ENCODE data around the gene ZBED6. TPM values are rescaled to one million over a fixed set of nuclear protein-coding genes. Genes with fewer than 3 reads are reported as not detected.
"Not testable (repeated sequence)": the region's sequence is repeated elsewhere in the genome, so short reads cannot be mapped to it uniquely, and the experiment has no call there.

The ZBED6 gene
- total RNA-seq, 1 experiment from 2014 or later: 68.2 TPM

GRCh38 chr1:203826175-203826574 is 30.8 kb downstream of the ZBED6 start:
- DNase-seq (ENCODE audit: unreplicated experiment): no peak
- no peak overlapping the region for H3K27ac Mint-ChIP-seq (ENCODE audit: low read depth, unreplicated experiment)
- CTCF ChIA-PET: interaction anchor here (1.1 kb wide), 1 partner anchor 323 kb away, joined by 3 read pairs; no protein-coding TSS in a partner anchor
- H3K36me3 Mint-ChIP-seq (ENCODE audit: insufficient read depth, unreplicated experiment): peaks cover 100% of the 10 kb centered on the region
- no peak overlapping the region for H3K4me3 Mint-ChIP-seq (ENCODE audit: unreplicated experiment)
- no peaks in the 10 kb centered on the region for H3K9me3 Mint-ChIP-seq (ENCODE audit: unreplicated experiment)
- intact Hi-C loops (cut with micrococcal nuclease): no loop called here
- BruUV-seq (replicated peaks): no TSS peak
- POLR2A ChIA-PET: interaction anchor here (1.6 kb wide), 1 partner anchor 34 kb away, joined by 6 read pairs; no protein-coding TSS in a partner anchor
- peaks cover 7% of the 10 kb centered on the region for H3K4me1 Mint-ChIP-seq (ENCODE audit: insufficient read depth, unreplicated experiment)
- no peaks in the 10 kb centered on the region for H3K27me3 Mint-ChIP-seq (ENCODE audit: insufficient read depth, unreplicated experiment)
- TF ChIP-seq, protein P1, sequence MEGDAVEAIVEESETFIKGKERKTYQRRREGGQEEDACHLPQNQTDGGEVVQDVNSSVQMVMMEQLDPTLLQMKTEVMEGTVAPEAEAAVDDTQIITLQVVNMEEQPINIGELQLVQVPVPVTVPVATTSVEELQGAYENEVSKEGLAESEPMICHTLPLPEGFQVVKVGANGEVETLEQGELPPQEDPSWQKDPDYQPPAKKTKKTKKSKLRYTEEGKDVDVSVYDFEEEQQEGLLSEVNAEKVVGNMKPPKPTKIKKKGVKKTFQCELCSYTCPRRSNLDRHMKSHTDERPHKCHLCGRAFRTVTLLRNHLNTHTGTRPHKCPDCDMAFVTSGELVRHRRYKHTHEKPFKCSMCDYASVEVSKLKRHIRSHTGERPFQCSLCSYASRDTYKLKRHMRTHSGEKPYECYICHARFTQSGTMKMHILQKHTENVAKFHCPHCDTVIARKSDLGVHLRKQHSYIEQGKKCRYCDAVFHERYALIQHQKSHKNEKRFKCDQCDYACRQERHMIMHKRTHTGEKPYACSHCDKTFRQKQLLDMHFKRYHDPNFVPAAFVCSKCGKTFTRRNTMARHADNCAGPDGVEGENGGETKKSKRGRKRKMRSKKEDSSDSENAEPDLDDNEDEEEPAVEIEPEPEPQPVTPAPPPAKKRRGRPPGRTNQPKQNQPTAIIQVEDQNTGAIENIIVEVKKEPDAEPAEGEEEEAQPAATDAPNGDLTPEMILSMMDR (IDR thresholded peaks at IDR 0.05; ENCODE audit: unreplicated experiment): no peak

DNA sequence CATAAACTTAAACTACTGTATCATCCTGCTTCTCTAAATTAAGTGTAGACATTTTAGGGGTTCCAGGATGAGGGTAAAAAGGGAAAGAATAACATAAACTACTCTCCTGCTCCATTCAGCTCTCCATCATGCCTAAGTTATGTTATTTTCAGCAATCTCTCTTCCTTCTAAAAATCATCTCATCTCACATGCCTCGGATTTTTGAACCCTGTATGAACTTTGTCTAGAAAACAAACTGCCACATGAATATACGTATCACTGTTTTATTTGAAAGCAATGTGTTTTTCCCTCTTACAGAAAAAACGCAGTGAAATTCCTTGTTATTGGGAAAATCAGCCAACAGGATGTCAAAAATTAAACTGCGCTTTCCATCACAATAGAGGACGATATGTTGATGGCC is 32.6 kb downstream of the ZBED6 start:
- intact Hi-C loops (cut with micrococcal nuclease): no loop called here
- Mint-ChIP-seq H3K9me3 (ENCODE audit: unreplicated experiment) (no peaks in the 10 kb centered on the region), H3K27ac (ENCODE audit: low read depth, unreplicated experiment) (no peak overlapping the region), H3K27me3 (ENCODE audit: insufficient read depth, unreplicated experiment) (no peaks in the 10 kb centered on the region), H3K36me3 (ENCODE audit: insufficient read depth, unreplicated experiment) (peaks cover 100% of the 10 kb centered on the region), H3K4me1 (ENCODE audit: insufficient read depth, unreplicated experiment) (no peaks in the 10 kb centered on the region), H3K4me3 (ENCODE audit: unreplicated experiment) (no peak overlapping the region)
- ChIA-PET POLR2A (interaction anchor here (0.7 to 1.6 kb wide), 6 partner anchors 9 to 300 kb away, joined by 3 to 6 read pairs (median 4); partner anchors contain the start of gene ATP2B4), CTCF (interaction anchor here (0.8 to 1.0 kb wide), 2 partner anchors 19 to 661 kb away, joined by 3 read pairs; no protein-coding TSS in a partner anchor)
- no peak for DNase-seq (ENCODE audit: unreplicated experiment)
- TF ChIP-seq, protein P1 (IDR thresholded peaks at IDR 0.05; ENCODE audit: unreplicated experiment): no peak
- BruUV-seq (replicated peaks): no TSS peak

DNA sequence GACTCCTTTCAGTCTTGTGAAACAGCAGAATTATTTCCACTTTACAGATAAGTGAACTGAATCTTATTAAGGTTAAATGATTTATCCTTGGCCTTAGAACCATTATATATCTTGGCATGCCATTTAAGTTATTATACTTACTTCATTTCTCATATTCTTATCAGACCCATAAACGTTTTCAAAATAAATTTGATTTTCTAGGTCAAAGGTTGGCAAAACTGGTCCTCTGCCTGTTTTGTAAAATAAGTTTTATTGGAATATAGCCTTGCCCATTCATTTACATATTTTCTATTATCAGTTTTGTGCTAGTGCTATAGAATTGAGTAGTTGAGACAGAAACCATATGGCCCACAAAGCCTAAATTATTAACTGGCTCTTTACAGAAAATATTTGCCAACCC is 33.1 kb downstream of the ZBED6 start:
- CTCF ChIA-PET: interaction anchor here (0.6 to 2.2 kb wide), 3 partner anchors 17 to 494 kb away, joined by 3 to 8 read pairs (median 4); no protein-coding TSS in a partner anchor
- DNase-seq (ENCODE audit: unreplicated experiment): no peak
- Mint-ChIP-seq H3K27ac (ENCODE audit: low read depth, unreplicated experiment) (no peak overlapping the region), H3K4me3 (ENCODE audit: unreplicated experiment) (no peak overlapping the region), H3K9me3 (ENCODE audit: unreplicated experiment) (no peaks in the 10 kb centered on the region), H3K4me1 (ENCODE audit: insufficient read depth, unreplicated experiment) (no peaks in the 10 kb centered on the region), H3K36me3 (ENCODE audit: insufficient read depth, unreplicated experiment) (peaks cover 100% of the 10 kb centered on the region), H3K27me3 (ENCODE audit: insufficient read depth, unreplicated experiment) (no peaks in the 10 kb centered on the region)
- TF ChIP-seq, protein P1 (IDR thresholded peaks at IDR 0.05; ENCODE audit: unreplicated experiment): no peak
- intact Hi-C loops (cut with micrococcal nuclease): no loop called here
- POLR2A ChIA-PET: interaction anchor here (0.6 to 2.9 kb wide), 5 partner anchors 10 to 202 kb away, joined by 3 to 12 read pairs (median 3); partner anchors contain the start of gene ATP2B4
- BruUV-seq (replicated peaks): no TSS peak

GRCh38 chr1:203829247-203829646 is 33.8 kb downstream of the ZBED6 start:
- H3K27me3 Mint-ChIP-seq (ENCODE audit: insufficient read depth, unreplicated experiment); DNase-seq (ENCODE audit: unreplicated experiment); H3K4me1 Mint-ChIP-seq (ENCODE audit: insufficient read depth, unreplicated experiment); intact Hi-C loops (cut with micrococcal nuclease); H3K4me3 Mint-ChIP-seq (ENCODE audit: unreplicated experiment); BruUV-seq (replicated peaks); H3K9me3 Mint-ChIP-seq (ENCODE audit: unreplicated experiment): not testable (repeated sequence)
- H3K27ac Mint-ChIP-seq (ENCODE audit: low read depth, unreplicated experiment): peak overlapping the region; percentile 20
- ChIA-PET POLR2A (interaction anchor here (0.6 to 2.9 kb wide), 7 partner anchors 9 to 203 kb away, joined by 3 to 12 read pairs (median 3); partner anchors contain the start of gene ATP2B4), CTCF (interaction anchor here (0.6 to 2.2 kb wide), 2 partner anchors 324 to 494 kb away, joined by 3 to 8 read pairs; no protein-coding TSS in a partner anchor)
- H3K36me3 Mint-ChIP-seq (ENCODE audit: insufficient read depth, unreplicated experiment): peaks cover 100% of the 10 kb centered on the region

Measured in MCF 10A (cell line).